ENCODE measurements around the gene TPST1.

DNA sequence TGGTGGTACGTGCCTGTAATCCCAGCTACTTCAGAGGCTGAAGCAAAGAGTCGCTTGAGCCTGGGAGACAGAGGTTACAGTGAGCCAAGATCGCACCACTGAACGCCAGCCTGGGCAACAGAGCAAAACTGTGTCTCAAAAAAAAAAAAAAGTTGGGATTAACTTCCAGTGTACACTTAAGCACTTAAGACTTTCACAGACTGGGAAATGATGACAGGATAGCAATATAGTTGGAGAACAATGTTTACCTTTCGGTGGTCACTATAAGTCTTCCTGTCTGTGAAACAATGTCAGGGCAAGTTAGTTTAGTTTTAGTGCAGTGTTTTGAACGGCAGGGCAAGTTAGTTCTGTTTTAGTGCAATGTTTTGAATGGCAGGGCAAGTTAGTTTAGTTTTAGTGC is 130.2 kb downstream of the TPST1 start:
- no peak for TF ChIP-seq POLR2A (IDR thresholded peaks at IDR 0.05)
- TF ChIP-seq POLR2AphosphoS5 (IDR thresholded peaks at IDR 0.05), result no peak
- TF ChIP-seq, protein P1, sequence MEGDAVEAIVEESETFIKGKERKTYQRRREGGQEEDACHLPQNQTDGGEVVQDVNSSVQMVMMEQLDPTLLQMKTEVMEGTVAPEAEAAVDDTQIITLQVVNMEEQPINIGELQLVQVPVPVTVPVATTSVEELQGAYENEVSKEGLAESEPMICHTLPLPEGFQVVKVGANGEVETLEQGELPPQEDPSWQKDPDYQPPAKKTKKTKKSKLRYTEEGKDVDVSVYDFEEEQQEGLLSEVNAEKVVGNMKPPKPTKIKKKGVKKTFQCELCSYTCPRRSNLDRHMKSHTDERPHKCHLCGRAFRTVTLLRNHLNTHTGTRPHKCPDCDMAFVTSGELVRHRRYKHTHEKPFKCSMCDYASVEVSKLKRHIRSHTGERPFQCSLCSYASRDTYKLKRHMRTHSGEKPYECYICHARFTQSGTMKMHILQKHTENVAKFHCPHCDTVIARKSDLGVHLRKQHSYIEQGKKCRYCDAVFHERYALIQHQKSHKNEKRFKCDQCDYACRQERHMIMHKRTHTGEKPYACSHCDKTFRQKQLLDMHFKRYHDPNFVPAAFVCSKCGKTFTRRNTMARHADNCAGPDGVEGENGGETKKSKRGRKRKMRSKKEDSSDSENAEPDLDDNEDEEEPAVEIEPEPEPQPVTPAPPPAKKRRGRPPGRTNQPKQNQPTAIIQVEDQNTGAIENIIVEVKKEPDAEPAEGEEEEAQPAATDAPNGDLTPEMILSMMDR (IDR thresholded peaks at IDR 0.05), result no peak
- no peak for TF ChIP-seq EP300 (IDR thresholded peaks at IDR 0.05; ENCODE audit: low read depth)
